Tibial nerve (tissue), 4 donors: ENCODE results near the gene GLO1.

Experiments used
- CTCF ChIP-seq, 5 experiments: fragments of 200-600 bp in 3 of 5; fragments of 450-650 bp in 2 of 5; sonication (generic) in 3 of 5; IDR thresholded peaks; one replicate each; pipeline ENCODE4 v1.5.1; 2016 to 2019; ENCODE audit warnings: antibody characterized with exemption in 5 of 5, mild to moderate bottlenecking in 3 of 5, moderate library complexity in 2 of 5
- EP300 ChIP-seq, 2 donors: sonication (generic); formaldehyde crosslinking; IDR thresholded peaks; one replicate each; pipeline ENCODE4 v1.6.1; 2017; ENCODE audit warnings: antibody characterized with exemption in 2 of 2, mild to moderate bottlenecking in 1 of 2
- POLR2A ChIP-seq, 2 donors: fragments of 450-650 bp; IDR thresholded peaks; one replicate each; pipeline ENCODE4 v1.6.1; 2017; ENCODE audit warnings: antibody characterized with exemption in 2 of 2, mild to moderate bottlenecking in 2 of 2, moderate library complexity in 2 of 2

- TF ChIP-seq CTCF (IDR thresholded peaks at IDR 0.05) (no peak), POLR2A (IDR thresholded peaks at IDR 0.05) (no peak), EP300 (IDR thresholded peaks at IDR 0.05) (no peak)
Measured at GRCh38 chr6:38678178-38678760, 24.7 kb downstream of the GLO1 start.
